Parathyroid adenoma (tissue), 2 donors: ENCODE measurements around the gene RPS6KA2.
"Not testable (repeated sequence)": the region's sequence is repeated elsewhere in the genome, so short reads cannot be mapped to it uniquely, and the experiment has no call there.

ENCODE experiments used
- H2AFZ ChIP-seq: fragments of 300-600 bp; sonication (generic); one replicate; pipeline ENCODE4 v1.7.0; 2017; ENCODE audit warnings: antibody characterized with exemption, mild to moderate bottlenecking
- H3K27ac ChIP-seq: fragments of 300-600 bp; sonication (generic); one replicate; pipeline ENCODE4 v1.7.0; 2017
- H3K27me3 ChIP-seq: fragments of 300-600 bp; sonication (generic); one replicate; pipeline ENCODE4 v1.7.0; 2017; ENCODE audit warnings: low read length; ENCODE audit not compliant: control insufficient read depth, insufficient read depth
- H3K36me3 ChIP-seq: fragments of 300-600 bp; sonication (generic); one replicate; pipeline ENCODE4 v1.7.0; 2017; ENCODE audit warnings: low read length; ENCODE audit not compliant: control insufficient read depth, insufficient read depth
- H3K4me1 ChIP-seq: fragments of 300-600 bp; sonication (generic); one replicate; pipeline ENCODE4 v1.7.0; 2017; ENCODE audit warnings: control low read depth
- H3K4me2 ChIP-seq: fragments of 300-600 bp; sonication (generic); one replicate; pipeline ENCODE4 v1.7.0; 2017; ENCODE audit warnings: low read length
- H3K4me3 ChIP-seq: fragments of 300-600 bp; sonication (generic); one replicate; pipeline ENCODE4 v1.7.0; 2017; ENCODE audit warnings: low read depth, low read length
- H3K79me2 ChIP-seq: fragments of 300-600 bp; sonication (generic); one replicate; pipeline ENCODE4 v1.7.0; 2017; ENCODE audit warnings: control low read depth
- H3K9ac ChIP-seq: fragments of 300-600 bp; sonication (generic); one replicate; pipeline ENCODE4 v1.7.0; 2017; ENCODE audit warnings: mild to moderate bottlenecking
- H3K9me3 ChIP-seq: fragments of 300-600 bp; sonication (generic); one replicate; pipeline ENCODE4 v1.7.0; 2017; ENCODE audit warnings: low read length; ENCODE audit not compliant: control insufficient read depth
- TF ChIP-seq, protein P1 (sequence below): fragments of 300-600 bp; sonication (generic); IDR thresholded peaks from one replicate; pipeline ENCODE4 v1.7.0; 2017; ENCODE audit warnings: antibody characterized with exemption, mild to moderate bottlenecking
- donor health status: primary hyperparathyroidism.

The RPS6KA2 gene

GRCh38 chr6:166542580-166542912, 84.5 kb downstream of the RPS6KA2 start:
- Histone ChIP-seq H3K27ac (peak overlapping the region; percentile 8), H3K9me3 (no peaks in the 10 kb centered on the region), H3K4me1 (peaks cover 9% of the 10 kb centered on the region), H2AFZ (no peak overlapping the region), H3K4me2 (no peak overlapping the region), H3K36me3 (no peaks in the 10 kb centered on the region), H3K4me3 (no peak overlapping the region), H3K27me3 (no peaks in the 10 kb centered on the region), H3K79me2 (peaks cover 47% of the 10 kb centered on the region), H3K9ac (no peak overlapping the region)
- TF ChIP-seq, protein P1, sequence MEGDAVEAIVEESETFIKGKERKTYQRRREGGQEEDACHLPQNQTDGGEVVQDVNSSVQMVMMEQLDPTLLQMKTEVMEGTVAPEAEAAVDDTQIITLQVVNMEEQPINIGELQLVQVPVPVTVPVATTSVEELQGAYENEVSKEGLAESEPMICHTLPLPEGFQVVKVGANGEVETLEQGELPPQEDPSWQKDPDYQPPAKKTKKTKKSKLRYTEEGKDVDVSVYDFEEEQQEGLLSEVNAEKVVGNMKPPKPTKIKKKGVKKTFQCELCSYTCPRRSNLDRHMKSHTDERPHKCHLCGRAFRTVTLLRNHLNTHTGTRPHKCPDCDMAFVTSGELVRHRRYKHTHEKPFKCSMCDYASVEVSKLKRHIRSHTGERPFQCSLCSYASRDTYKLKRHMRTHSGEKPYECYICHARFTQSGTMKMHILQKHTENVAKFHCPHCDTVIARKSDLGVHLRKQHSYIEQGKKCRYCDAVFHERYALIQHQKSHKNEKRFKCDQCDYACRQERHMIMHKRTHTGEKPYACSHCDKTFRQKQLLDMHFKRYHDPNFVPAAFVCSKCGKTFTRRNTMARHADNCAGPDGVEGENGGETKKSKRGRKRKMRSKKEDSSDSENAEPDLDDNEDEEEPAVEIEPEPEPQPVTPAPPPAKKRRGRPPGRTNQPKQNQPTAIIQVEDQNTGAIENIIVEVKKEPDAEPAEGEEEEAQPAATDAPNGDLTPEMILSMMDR: no peak

- Histone ChIP-seq H3K4me3 (no peak overlapping the region), H3K27me3 (no peaks in the 10 kb centered on the region), H3K4me1 (peaks cover 9% of the 10 kb centered on the region), H2AFZ (no peak overlapping the region), H3K9ac (no peak overlapping the region), H3K27ac (peak overlapping the region; percentile 8), H3K79me2 (peaks cover 46% of the 10 kb centered on the region), H3K9me3 (no peaks in the 10 kb centered on the region), H3K36me3 (no peaks in the 10 kb centered on the region), H3K4me2 (no peak overlapping the region)
- TF ChIP-seq, protein P1: no peak
Measured at GRCh38 chr6:166541876-166542579, 85.0 kb downstream of the RPS6KA2 start.

GRCh38 chr6:166541366-166541765, 85.7 kb downstream of the RPS6KA2 start:
- Histone ChIP-seq H3K4me1 (peaks cover 9% of the 10 kb centered on the region), H3K4me2 (no peak overlapping the region), H3K9ac (no peak overlapping the region), H3K27me3 (no peaks in the 10 kb centered on the region), H3K4me3 (no peak overlapping the region), H3K27ac (no peak overlapping the region), H2AFZ (no peak overlapping the region), H3K36me3 (no peaks in the 10 kb centered on the region), H3K9me3 (no peaks in the 10 kb centered on the region), H3K79me2 (peaks cover 42% of the 10 kb centered on the region)
- TF ChIP-seq, protein P1: no peak

- Histone ChIP-seq H3K79me2 (peaks cover 36% of the 10 kb centered on the region), H3K9ac (no peak overlapping the region), H3K27me3 (no peaks in the 10 kb centered on the region), H3K27ac (no peak overlapping the region), H3K4me2 (no peak overlapping the region), H2AFZ (no peak overlapping the region), H3K4me3 (no peak overlapping the region), H3K36me3 (no peaks in the 10 kb centered on the region), H3K4me1 (peaks cover 9% of the 10 kb centered on the region), H3K9me3 (no peaks in the 10 kb centered on the region)
- TF ChIP-seq, protein P1: no peak
Measured at GRCh38 chr6:166540631-166541331, 86.3 kb downstream of the RPS6KA2 start.

DNA sequence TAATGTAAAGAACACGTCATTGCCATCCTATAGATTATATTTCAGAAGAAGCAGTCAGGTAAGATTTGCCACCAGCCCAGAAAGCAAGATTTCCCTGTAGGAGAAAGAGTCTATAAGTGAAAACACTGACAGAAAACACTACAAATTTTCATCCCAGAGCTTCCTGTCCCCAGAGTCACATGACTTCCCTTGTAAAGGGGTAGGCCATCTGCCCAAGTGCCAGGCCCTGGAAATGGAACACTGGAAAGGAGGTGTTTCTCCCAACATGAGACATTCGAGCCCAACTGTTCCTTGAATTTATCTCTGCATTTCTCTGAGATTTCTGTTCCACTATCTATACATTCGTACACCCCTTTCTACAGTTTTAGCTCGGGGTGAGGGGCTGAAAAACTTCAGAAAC, 87.5 kb downstream of the RPS6KA2 start:
- Histone ChIP-seq H3K36me3 (no peaks in the 10 kb centered on the region), H3K27me3 (no peaks in the 10 kb centered on the region), H3K4me2 (no peak overlapping the region), H3K9me3 (no peaks in the 10 kb centered on the region), H3K79me2 (peaks cover 26% of the 10 kb centered on the region), H3K4me3 (no peak overlapping the region), H3K27ac (no peak overlapping the region), H3K4me1 (peaks cover 9% of the 10 kb centered on the region), H3K9ac (no peak overlapping the region), H2AFZ (no peak overlapping the region)
- TF ChIP-seq, protein P1: no peak

- not testable (repeated sequence) for H3K4me2 ChIP-seq, H3K27me3 ChIP-seq, H3K9me3 ChIP-seq, H3K4me1 ChIP-seq, H3K36me3 ChIP-seq, H2AFZ ChIP-seq, H3K4me3 ChIP-seq, H3K27ac ChIP-seq, H3K9ac ChIP-seq
- H3K79me2 ChIP-seq: peaks cover 24% of the 10 kb centered on the region
Measured at GRCh38 chr6:166539011-166539385, 88.1 kb downstream of the RPS6KA2 start.
